A549 (cell line): ENCODE data around the gene MAPKAP1. TPM values are rescaled to one million over a fixed set of nuclear protein-coding genes. Genes with fewer than 3 reads are reported as not detected.
"Not testable (repeated sequence)": the region's sequence is repeated elsewhere in the genome, so short reads cannot be mapped to it uniquely, and the experiment has no call there.

Source experiments
- ATAC-seq, 2 experiments: fragments of 200-7000 bp in 1 of 2; fragments of >200 bp in 1 of 2; cut with Nextera tagmentation in 1 of 2; cut with Tn5 transposase in 1 of 2; 3 replicates each; pipeline versions ENCODE4 v1.8.0 to v1.9.1; 2018 to 2020; ENCODE audit warnings: mild to moderate bottlenecking in 1 of 2, moderate library complexity in 1 of 2
- CTCF ChIA-PET: fragments of 300-600 bp; sonication (Branson Sonifier 250); formaldehyde crosslinking; extraction: SDS; loops from one replicate; lab custom pipeline; 2021; ENCODE audit warnings: antibody characterized with exemption, inconsistent platforms; lab: Yijun Ruan, JAX
- POLR2A ChIA-PET: fragments of 350-600 bp; formaldehyde crosslinking; extraction: SDS; loops from one replicate; lab custom pipeline; 2021; ENCODE audit warnings: antibody characterized with exemption, inconsistent platforms; lab: Yijun Ruan, JAX
- DNase-seq, 2 experiments: peaks; one replicate each; pipeline versions ENCODE4 v3.0.0 to v3.0.0-alpha.2; 2011 to 2016; ENCODE audit warnings: low read depth in 1 of 2, low spot score in 1 of 2
- FAIRE-seq: peaks from 2 replicates; lab custom pipeline; 2011; peaks lifted over from hg19 to GRCh38; lab: Jason Lieb, UNC
- H3K27ac ChIP-seq, 2 experiments: fragments of >200 bp; sonication (Bioruptor Twin); formaldehyde crosslinking; 3 replicates each; pipeline ENCODE4 v1.5.1; 2016 to 2017
- H3K4me1 ChIP-seq: fragments of >200 bp; sonication (Bioruptor Twin); formaldehyde crosslinking; 3 replicates; pipeline ENCODE4 v1.6.1; 2016
- H3K4me2 ChIP-seq: fragments of >200 bp; sonication (Bioruptor Twin); formaldehyde crosslinking; 3 replicates; pipeline ENCODE4 v1.6.1; 2016
- H3K4me3 ChIP-seq: fragments of >200 bp; sonication (Bioruptor Twin); formaldehyde crosslinking; 3 replicates; pipeline ENCODE4 v1.5.1; 2016
- H3K9me3 ChIP-seq: fragments of >200 bp; sonication (Bioruptor Twin); formaldehyde crosslinking; 3 replicates; pipeline ENCODE4 v1.6.1; 2016
- ATOH8 ChIP-seq: fragments of 250-450 bp; sonication (Bioruptor Pico); IDR thresholded peaks from 2 replicates; pipeline ENCODE4 v1.5.0; 2020; ENCODE audit warnings: low read depth, mild to moderate bottlenecking, moderate library complexity
- BHLHE40 ChIP-seq: IDR thresholded peaks from 2 replicates; pipeline ENCODE4 v1.6.1; 2012; ENCODE audit warnings: low read depth, low read length, inconsistent platforms
- CEBPB ChIP-seq, 2 experiments: fragments of >200 bp in 1 of 2; sonication (Bioruptor Twin) in 1 of 2; formaldehyde crosslinking in 1 of 2; IDR thresholded peaks; 2 replicates each; pipeline ENCODE4 v1.6.1; 2012 to 2016
- E2F6 ChIP-seq: IDR thresholded peaks from 2 replicates; pipeline ENCODE4 v1.6.1; 2012; ENCODE audit warnings: low read depth, borderline replicate concordance
- EP300 ChIP-seq, 2 experiments: fragments of >200 bp; sonication (Bioruptor Twin); formaldehyde crosslinking; IDR thresholded peaks; 2 replicates in 1 of 2; 3 replicates in 1 of 2; pipeline ENCODE4 v1.6.1; 2016 to 2017
- FOSB ChIP-seq: fragments of 250-450 bp; sonication (Bioruptor Pico); IDR thresholded peaks from 2 replicates; pipeline ENCODE4 v1.5.0; 2020; ENCODE audit warnings: mild to moderate bottlenecking, moderate library complexity
- GATA3 ChIP-seq: IDR thresholded peaks from 2 replicates; pipeline ENCODE4 v1.6.1; 2012; ENCODE audit warnings: borderline replicate concordance
- HEYL ChIP-seq: fragments of 250-450 bp; sonication (Bioruptor Pico); IDR thresholded peaks from 2 replicates; pipeline ENCODE4 v1.8.0; 2021; ENCODE audit warnings: mild to moderate bottlenecking, moderate library complexity
- HOXA7 ChIP-seq: fragments of 250-450 bp; sonication (Bioruptor Pico); IDR thresholded peaks from 2 replicates; pipeline ENCODE4 v1.5.0; 2020; ENCODE audit warnings: mild to moderate bottlenecking, moderate library complexity
- HOXB13 ChIP-seq: fragments of 250-450 bp; sonication (Bioruptor Pico); IDR thresholded peaks from 2 replicates; pipeline ENCODE4 v1.5.0; 2020; ENCODE audit warnings: low read depth, mild to moderate bottlenecking, moderate library complexity
- HOXB5 ChIP-seq: fragments of 250-450 bp; sonication (Bioruptor Pico); IDR thresholded peaks from 2 replicates; pipeline ENCODE4 v1.5.0; 2020; ENCODE audit warnings: mild to moderate bottlenecking, moderate library complexity
- KDM5A ChIP-seq: fragments of 200-600 bp; sonication (generic); IDR thresholded peaks from 2 replicates; pipeline ENCODE4 v1.6.1; 2016; ENCODE audit warnings: antibody characterized with exemption, mild to moderate bottlenecking
- MAFK ChIP-seq: fragments of 450-650 bp; IDR thresholded peaks from 2 replicates; pipeline ENCODE4 v1.6.1; 2014; ENCODE audit not compliant: partially characterized antibody
- NR3C1 ChIP-seq: fragments of >200 bp; sonication (Bioruptor Twin); formaldehyde crosslinking; IDR thresholded peaks from 3 replicates; pipeline ENCODE4 v1.6.1; 2017
- PBX3 ChIP-seq: IDR thresholded peaks from 2 replicates; pipeline ENCODE4 v1.6.1; 2012
- PHF8 ChIP-seq: fragments of 200-600 bp; sonication (generic); IDR thresholded peaks from 2 replicates; pipeline ENCODE4 v1.6.1; 2016; ENCODE audit warnings: low read depth, mild to moderate bottlenecking, antibody characterized with exemption, moderate library complexity, borderline replicate concordance
- POLR2A ChIP-seq: IDR thresholded peaks from 2 replicates; pipeline ENCODE4 v1.6.1; 2012; ENCODE audit warnings: mild to moderate bottlenecking, low read length
- RFX5 ChIP-seq: fragments of 450-650 bp; IDR thresholded peaks from 2 replicates; pipeline ENCODE4 v1.7.1; 2014; ENCODE audit warnings: antibody characterized with exemption, mild to moderate bottlenecking, moderate library complexity
- SMC3 ChIP-seq: fragments of >200 bp; sonication (Bioruptor Twin); formaldehyde crosslinking; IDR thresholded peaks from 3 replicates; pipeline ENCODE4 v1.6.1; 2018; ENCODE audit warnings: inconsistent platforms
- SREBF2 ChIP-seq: fragments of 450-650 bp; IDR thresholded peaks from 2 replicates; pipeline ENCODE4 v1.6.1; 2014; ENCODE audit warnings: mild to moderate bottlenecking, moderate library complexity
- TP53 ChIP-seq: fragments of 250-450 bp; sonication (Bioruptor Pico); IDR thresholded peaks from 2 replicates; pipeline ENCODE4 v1.5.0; 2021; ENCODE audit warnings: mild to moderate bottlenecking, moderate library complexity
- ZC3H11A ChIP-seq: fragments of 450-650 bp; IDR thresholded peaks from 2 replicates; pipeline ENCODE4 v1.6.1; 2014; ENCODE audit warnings: antibody characterized with exemption, mild to moderate bottlenecking
- ZFP36 ChIP-seq: fragments of 450-650 bp; IDR thresholded peaks from 2 replicates; pipeline ENCODE4 v1.6.1; 2014; ENCODE audit warnings: borderline replicate concordance; ENCODE audit not compliant: partially characterized antibody
- ZNF302 ChIP-seq: fragments of 250-450 bp; sonication (Bioruptor Pico); IDR thresholded peaks from 2 replicates; pipeline ENCODE4 v1.9.0; 2021; ENCODE audit warnings: inconsistent platforms, mild to moderate bottlenecking, moderate library complexity
- ZSCAN20 ChIP-seq: fragments of 250-450 bp; sonication (Bioruptor Pico); IDR thresholded peaks from 2 replicates; pipeline ENCODE4 v1.8.0; 2022; ENCODE audit warnings: mild to moderate bottlenecking, moderate library complexity
- WGBS: methylation state at CpG from one replicate; pipeline ENCODE4 v1.1.6; 2017; ENCODE audit errors: missing lambda C conversion rate; 5-methylcytosine and 5-hydroxymethylcytosine counted together
- polyA plus RNA-seq, 4 experiments: library from polyadenylated mRNA; depleted of rRNA in 3 of 4; stranded (reverse); fragments of >200 nt; fragmentation: RNase III in 1 of 4; extraction: RNeasy Plus Mini Kit Qiagen cat#74134 plus additional on column Dnase treatment in 1 of 4; gene quantifications; 2 replicates in 3 of 4; 3 replicates in 1 of 4; pipeline ENCODE4 v1.2.3, GENCODE V29; 2011 to 2017
- TF ChIP-seq, protein P1 (sequence below): fragments of >200 bp; sonication (Bioruptor Twin); formaldehyde crosslinking; IDR thresholded peaks from 3 replicates; pipeline ENCODE4 v1.6.1; 2016

The MAPKAP1 gene
- polyA plus RNA-seq, 2 of the 4 experiments (the other 2 are of a cell fraction), result 49.9 to 119 TPM

DNA sequence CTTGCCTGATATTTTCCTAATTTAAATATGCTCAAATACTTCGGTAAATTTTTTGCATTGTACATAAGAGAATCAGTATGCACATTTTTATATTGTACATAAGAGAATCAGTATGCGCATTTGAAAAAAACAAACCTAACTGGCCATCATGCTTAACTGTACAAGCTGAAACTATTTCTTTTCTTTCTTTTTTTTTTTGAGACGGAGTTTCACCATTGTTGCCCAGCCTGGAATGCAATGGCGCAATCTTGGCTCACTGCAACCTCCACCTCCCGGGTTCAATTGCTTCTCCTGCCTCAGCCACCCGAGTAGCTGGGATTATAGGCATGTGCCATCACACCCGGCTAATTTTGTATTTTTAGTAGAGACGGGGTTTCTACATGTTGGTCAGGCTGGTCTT, 11.5 kb downstream of the MAPKAP1 start:
- WGBS, result 84% methylated on average over 8 of the region's 8 CpGs
- H3K9me3 ChIP-seq, FAIRE-seq, ATAC-seq, H3K27ac ChIP-seq, H3K4me2 ChIP-seq, DNase-seq, H3K4me1 ChIP-seq, POLR2A ChIA-PET, H3K4me3 ChIP-seq: not testable (repeated sequence)
- CTCF ChIA-PET, result interaction anchor here (1.8 kb wide), 1 partner anchor 703 kb away, joined by 4 read pairs; no protein-coding TSS in a partner anchor
- TF ChIP-seq CEBPB (IDR thresholded peaks at IDR 0.05), result peak in 1 of 2 experiments; percentile 22; a peak in 1 of 4 replicates

DNA sequence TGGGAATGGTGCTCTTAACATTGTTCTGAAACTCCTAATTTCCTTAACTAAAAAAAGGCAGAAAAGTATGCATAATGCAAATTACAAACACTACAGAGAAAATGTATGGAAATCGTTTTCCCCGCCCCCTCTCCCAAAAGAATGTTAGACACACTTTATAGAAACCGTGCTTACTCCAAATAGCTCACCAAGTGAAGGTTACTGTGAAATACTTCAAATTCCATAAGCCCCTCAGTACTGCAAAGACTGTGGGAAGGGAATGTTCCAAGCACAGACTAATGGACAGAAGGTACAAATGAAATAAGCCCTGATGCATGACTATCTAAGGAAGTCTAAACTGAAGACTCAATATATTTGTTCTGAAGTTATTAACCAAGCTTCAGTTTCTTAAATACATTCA, 12.5 kb downstream of the MAPKAP1 start:
- no peak for ATAC-seq
- POLR2A ChIA-PET, result no interaction called here
- CTCF ChIA-PET, result interaction anchor here (0.7 to 1.8 kb wide), 2 partner anchors 132 to 704 kb away, joined by 3 to 4 read pairs; no protein-coding TSS in a partner anchor

DNA sequence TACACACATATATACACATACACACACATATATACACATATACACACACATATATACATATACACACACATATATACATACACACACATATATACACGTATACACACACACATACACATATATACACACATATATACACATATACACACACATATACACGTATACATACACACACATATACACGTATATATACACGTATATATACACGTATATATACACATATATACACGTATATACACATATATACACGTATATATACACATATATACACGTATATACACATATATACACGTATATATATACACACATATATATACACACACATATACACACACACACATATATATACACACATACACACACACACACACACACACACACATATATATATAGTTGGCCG, 13.5 kb downstream of the MAPKAP1 start:
- DNase-seq, CTCF ChIA-PET, H3K4me3 ChIP-seq, ATAC-seq, H3K4me2 ChIP-seq, H3K4me1 ChIP-seq, H3K27ac ChIP-seq, H3K9me3 ChIP-seq, POLR2A ChIA-PET, FAIRE-seq: not testable (repeated sequence)
- WGBS, result 85% methylated on average over 10 of the region's 10 CpGs

More for the DNA sequence above, 12.5 kb downstream of the MAPKAP1 start:
- 84% methylated on average over 3 of the region's 3 CpGs for WGBS
- no peaks in the 10 kb centered on the region for H3K9me3 ChIP-seq
- no peak for TF ChIP-seq RFX5
- no peak for TF ChIP-seq FOSB (CRISPR knock-in tag)
- TF ChIP-seq HOXB13 (CRISPR knock-in tag), result no peak
- TF ChIP-seq ZFP36, result no peak
- no peak for TF ChIP-seq TP53 (CRISPR knock-in tag)
- TF ChIP-seq, protein P1, sequence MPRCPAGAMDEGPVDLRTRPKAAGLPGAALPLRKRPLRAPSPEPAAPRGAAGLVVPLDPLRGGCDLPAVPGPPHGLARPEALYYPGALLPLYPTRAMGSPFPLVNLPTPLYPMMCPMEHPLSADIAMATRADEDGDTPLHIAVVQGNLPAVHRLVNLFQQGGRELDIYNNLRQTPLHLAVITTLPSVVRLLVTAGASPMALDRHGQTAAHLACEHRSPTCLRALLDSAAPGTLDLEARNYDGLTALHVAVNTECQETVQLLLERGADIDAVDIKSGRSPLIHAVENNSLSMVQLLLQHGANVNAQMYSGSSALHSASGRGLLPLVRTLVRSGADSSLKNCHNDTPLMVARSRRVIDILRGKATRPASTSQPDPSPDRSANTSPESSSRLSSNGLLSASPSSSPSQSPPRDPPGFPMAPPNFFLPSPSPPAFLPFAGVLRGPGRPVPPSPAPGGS, result no peak
- TF ChIP-seq EP300 (IDR thresholded peaks at IDR 0.05), result no peak
- no peak for TF ChIP-seq ZC3H11A
- no peak for TF ChIP-seq HEYL
- no peak for TF ChIP-seq HOXB5 (CRISPR knock-in tag)
- TF ChIP-seq PBX3, result no peak
- no peak for TF ChIP-seq SREBF2
- no peak for TF ChIP-seq SMC3
- TF ChIP-seq PHF8, result no peak
- no peak for TF ChIP-seq MAFK
- TF ChIP-seq NR3C1, result no peak
- TF ChIP-seq E2F6, result no peak
- no peak for TF ChIP-seq POLR2A
- H3K4me2 ChIP-seq, result no peak overlapping the region
- H3K27ac ChIP-seq, result no peak overlapping the region
- FAIRE-seq, result no peak
- H3K4me3 ChIP-seq, result no peak overlapping the region
- DNase-seq, result no peak
- no peaks in the 10 kb centered on the region; the same call in 2 of the 3 replicates for H3K4me1 ChIP-seq

- no peak for ATAC-seq
- WGBS, result 67% methylated on average over 2 of the region's 2 CpGs
- Histone ChIP-seq H3K9me3 (no peaks in the 10 kb centered on the region), H3K4me3 (no peak overlapping the region), H3K4me1 (no peaks in the 10 kb centered on the region; the same call in 2 of the 3 replicates), H3K27ac (no peak overlapping the region), H3K4me2 (no peak overlapping the region)
- FAIRE-seq, result no peak
- no peak for DNase-seq
- ChIA-PET CTCF (interaction anchor here (0.6 to 1.3 kb wide), 2 partner anchors 25 to 308 kb away, joined by 3 read pairs; no protein-coding TSS in a partner anchor), POLR2A (no interaction called here)
- no peak for TF ChIP-seq ATOH8 (CRISPR knock-in tag)
- TF ChIP-seq, protein P1, result no peak
- TF ChIP-seq ZC3H11A, result no peak
- TF ChIP-seq BHLHE40, result no peak
- TF ChIP-seq HOXB13 (CRISPR knock-in tag), result no peak
- TF ChIP-seq ZSCAN20 (CRISPR knock-in tag), result no peak
- TF ChIP-seq ZNF302 (CRISPR knock-in tag), result no peak
- TF ChIP-seq EP300 (IDR thresholded peaks at IDR 0.05), result no peak
- no peak for TF ChIP-seq CEBPB (IDR thresholded peaks at IDR 0.05)
- TF ChIP-seq GATA3, result no peak
- TF ChIP-seq HOXA7 (CRISPR knock-in tag), result no peak
- no peak for TF ChIP-seq KDM5A
Measured at GRCh38 chr9:125691869-125692268, 15.1 kb downstream of the MAPKAP1 start.
